Measurements from ENCODE around the gene DRGX.

DRGX gene

DNA sequence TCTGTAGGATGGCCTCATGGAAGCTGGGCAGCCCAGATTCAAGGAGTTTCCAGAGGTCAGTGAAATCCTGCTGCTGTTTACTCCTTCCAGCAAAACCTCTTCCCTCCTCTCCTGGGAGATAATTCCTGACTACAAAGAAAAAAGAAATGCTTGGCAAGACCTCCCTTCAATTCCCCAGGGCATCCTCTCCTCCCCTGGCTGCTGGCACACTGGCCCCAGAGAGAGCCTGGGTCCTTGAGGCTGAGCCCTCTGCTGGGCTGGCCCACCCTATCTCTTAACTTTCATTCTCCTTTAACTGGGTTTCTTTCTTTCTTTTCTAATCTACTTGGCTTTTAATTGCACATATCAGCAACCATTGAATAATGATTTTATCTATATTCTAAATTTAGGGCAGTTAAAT, 7.7 kb downstream of the DRGX start:
- H3K27ac ChIP-seq: no peak overlapping the region
- TF ChIP-seq ZFX (IDR thresholded peaks at IDR 0.05; ENCODE audit: borderline replicate concordance): no peak
- TF ChIP-seq, protein P1, sequence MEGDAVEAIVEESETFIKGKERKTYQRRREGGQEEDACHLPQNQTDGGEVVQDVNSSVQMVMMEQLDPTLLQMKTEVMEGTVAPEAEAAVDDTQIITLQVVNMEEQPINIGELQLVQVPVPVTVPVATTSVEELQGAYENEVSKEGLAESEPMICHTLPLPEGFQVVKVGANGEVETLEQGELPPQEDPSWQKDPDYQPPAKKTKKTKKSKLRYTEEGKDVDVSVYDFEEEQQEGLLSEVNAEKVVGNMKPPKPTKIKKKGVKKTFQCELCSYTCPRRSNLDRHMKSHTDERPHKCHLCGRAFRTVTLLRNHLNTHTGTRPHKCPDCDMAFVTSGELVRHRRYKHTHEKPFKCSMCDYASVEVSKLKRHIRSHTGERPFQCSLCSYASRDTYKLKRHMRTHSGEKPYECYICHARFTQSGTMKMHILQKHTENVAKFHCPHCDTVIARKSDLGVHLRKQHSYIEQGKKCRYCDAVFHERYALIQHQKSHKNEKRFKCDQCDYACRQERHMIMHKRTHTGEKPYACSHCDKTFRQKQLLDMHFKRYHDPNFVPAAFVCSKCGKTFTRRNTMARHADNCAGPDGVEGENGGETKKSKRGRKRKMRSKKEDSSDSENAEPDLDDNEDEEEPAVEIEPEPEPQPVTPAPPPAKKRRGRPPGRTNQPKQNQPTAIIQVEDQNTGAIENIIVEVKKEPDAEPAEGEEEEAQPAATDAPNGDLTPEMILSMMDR (IDR thresholded peaks at IDR 0.05): no peak

DNA sequence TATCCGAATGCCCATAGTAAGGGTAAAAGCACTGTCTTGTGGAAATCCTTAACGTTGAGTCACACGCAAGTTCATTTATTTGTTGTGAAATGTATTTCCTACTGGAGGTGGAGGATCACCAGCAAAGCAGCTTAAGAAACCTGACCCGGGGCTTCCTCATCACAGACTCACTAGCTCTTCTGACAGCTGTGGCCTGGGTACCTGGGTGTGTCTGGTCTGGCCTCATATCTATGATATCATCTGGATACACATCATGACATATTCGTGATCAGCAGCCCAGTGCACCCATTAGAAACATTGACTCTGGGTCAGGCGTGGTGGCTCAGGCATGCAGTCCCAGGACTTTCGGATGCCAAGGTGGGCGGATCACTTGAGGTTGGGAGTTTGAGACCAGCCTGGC, 8.8 kb downstream of the DRGX start:
- H3K27ac ChIP-seq: no peak overlapping the region
- TF ChIP-seq, protein P1 (IDR thresholded peaks at IDR 0.05): no peak
- no peak for TF ChIP-seq ZFX (IDR thresholded peaks at IDR 0.05; ENCODE audit: borderline replicate concordance)

DNA sequence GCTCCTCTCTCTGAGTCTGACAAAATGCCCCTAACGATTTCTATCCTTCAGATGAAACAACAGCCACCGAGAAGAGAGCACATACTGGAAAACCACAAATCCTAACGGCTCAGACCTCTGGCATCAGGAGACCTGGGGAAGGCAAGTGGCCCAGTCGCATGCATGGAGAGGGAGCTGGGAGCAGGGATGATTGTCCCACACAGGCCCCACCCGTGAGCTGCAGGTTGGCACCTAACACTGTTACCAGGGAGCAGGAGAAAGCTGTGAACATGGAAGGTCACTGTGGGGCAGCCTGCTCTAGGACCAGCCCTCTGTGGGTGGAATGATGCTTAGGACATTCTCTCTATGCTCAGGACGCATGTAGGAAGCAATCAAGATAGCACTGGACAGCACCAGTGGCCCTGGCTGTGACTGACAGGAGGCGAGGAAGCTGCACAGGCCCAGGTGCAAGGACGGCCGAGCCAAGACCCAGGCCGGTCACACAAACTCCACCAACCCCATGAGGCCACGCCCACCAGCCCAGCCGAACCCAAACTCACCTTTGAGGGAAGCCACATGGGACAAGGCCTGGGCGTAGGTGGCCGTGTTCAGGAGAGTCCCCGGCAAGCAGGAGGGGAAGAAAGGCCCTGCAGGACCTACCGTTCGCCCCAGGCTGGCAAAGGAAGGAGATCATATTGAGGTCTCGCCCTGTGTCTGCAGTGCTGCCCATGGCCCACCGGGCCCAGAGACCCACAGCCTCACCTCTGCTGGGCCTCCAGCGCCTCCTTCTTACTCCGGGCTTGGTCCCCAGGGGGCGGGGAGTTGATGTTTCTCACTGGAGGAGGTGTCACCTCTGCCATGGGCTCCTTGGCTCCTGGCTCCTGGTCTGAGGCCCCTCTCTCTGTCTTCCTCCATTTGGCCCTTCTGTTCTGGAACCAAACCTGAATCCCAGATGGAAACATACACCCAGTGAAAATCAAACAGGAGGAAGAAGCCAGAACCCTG, 9.7 kb downstream of the DRGX start:
- TF ChIP-seq, protein P1 (IDR thresholded peaks at IDR 0.05): no peak
- TF ChIP-seq ZFX (IDR thresholded peaks at IDR 0.05; ENCODE audit: borderline replicate concordance): no peak
- no peak overlapping the region for H3K27ac ChIP-seq

DNA sequence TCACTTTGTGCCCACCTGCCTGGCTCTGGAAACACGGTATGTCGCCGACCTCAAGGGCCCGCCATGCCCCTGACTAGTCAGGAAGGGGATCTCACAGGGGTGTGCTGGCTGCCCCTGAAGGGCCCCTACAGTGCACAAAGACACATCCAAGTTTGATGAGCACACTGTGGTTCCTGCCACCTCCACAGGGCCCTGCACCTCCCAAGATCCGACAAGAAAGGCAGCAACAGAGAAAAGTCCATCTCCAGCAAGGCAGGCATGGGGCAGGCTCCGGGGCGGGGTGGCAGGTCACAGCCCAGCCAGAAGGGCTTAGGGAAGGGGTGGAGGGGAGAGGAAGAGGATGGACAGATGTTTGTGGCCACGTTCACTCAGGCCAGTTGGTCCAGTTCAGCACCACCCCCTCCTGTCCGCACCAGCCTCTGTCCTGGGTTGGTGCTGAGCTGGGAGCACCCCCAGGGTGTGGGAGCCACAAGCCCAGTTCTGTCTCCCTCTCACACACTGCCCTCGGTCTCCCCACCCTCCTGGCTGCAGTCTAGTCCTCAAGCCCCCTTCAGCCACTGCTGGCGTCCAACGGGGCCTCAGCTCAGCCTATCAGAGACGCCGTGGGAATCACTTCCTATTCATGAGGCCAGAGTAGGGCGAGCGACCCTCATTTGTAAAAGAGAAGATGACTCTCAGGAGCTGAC, 11.5 kb downstream of the DRGX start:
- no peak overlapping the region for H3K27ac ChIP-seq
- no peak for TF ChIP-seq ZFX (IDR thresholded peaks at IDR 0.05; ENCODE audit: borderline replicate concordance)
- TF ChIP-seq, protein P1 (IDR thresholded peaks at IDR 0.05): no peak

DNA sequence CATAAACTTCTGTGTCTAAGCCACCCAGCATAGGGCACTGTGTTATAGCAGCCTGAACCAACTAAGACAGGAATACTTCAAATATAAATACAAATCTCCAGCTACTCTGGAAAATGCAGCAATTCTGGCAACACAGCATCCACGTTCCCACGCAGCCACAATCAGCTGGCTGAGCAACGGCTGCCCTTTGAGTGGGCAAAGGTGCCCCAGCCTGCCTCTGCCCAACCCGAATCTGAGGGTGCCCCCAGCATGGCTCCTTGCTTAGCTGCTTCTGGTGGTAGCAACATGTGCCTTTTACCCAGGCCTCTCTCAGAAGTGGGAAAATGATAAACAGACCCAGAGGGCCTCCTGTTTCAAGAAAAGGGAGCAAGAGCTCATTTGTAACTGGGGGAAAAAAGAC, 12.0 kb downstream of the DRGX start:
- H3K27ac ChIP-seq: no peak overlapping the region
- no peak for TF ChIP-seq ZFX (IDR thresholded peaks at IDR 0.05; ENCODE audit: borderline replicate concordance)
- TF ChIP-seq, protein P1 (IDR thresholded peaks at IDR 0.05): no peak

DNA sequence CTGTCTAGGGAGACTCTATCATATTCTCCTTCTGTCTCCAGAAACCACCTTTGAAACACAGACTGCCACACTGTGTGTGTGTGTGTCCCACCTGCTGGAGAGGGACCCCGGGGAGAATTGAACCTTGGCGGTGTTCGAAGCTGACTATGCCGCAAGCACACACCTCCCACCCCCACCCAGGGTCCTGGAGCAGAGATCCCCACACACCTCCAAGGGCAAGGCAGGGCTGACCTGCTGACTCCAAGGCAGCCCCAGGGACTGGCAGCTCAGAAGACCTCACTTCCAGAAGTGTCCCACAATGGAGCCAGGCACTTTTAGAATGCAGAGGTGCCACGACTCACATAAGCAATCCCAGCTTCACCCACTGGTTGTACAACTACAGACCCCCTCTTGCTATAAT, 13.1 kb downstream of the DRGX start:
- no peak for TF ChIP-seq ZFX (IDR thresholded peaks at IDR 0.05; ENCODE audit: borderline replicate concordance)
- TF ChIP-seq, protein P1 (IDR thresholded peaks at IDR 0.05): no peak
- H3K27ac ChIP-seq: no peak overlapping the region

DNA sequence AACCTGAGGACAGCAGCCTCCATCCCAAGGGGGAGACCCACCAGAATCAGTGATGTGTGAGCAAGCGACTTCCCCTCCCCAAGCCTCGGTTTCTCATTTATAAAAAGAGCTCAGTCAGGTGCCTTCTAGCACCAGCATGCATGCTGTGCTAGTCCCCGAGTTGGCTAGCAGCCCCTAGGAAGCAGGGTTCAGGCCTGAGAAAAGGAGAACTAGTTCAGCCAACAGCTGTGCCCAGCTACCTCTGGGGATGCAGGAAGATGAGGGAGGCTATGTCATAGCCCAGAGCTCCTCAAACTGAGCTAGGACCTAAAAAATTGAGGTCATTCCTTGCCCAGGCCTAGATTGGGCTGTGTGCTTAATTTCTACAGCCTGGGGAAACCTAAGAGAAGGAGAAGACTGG, 13.7 kb downstream of the DRGX start:
- H3K27ac ChIP-seq: no peak overlapping the region
- TF ChIP-seq, protein P1 (IDR thresholded peaks at IDR 0.05): no peak
- TF ChIP-seq ZFX (IDR thresholded peaks at IDR 0.05; ENCODE audit: borderline replicate concordance): no peak
